Endometrial microvascular endothelial cells (primary cell): ENCODE results near the gene SECTM1. TPM values are rescaled to one million over a fixed set of nuclear protein-coding genes. Genes with fewer than 3 reads are reported as not detected.

Source experiments
- in situ Hi-C: cut with HindIII; loops from 2 replicates; pipeline ENCODE4 v1.10.0; 2017; ENCODE audit warnings: low sequenced_read_pairs, low pct_unique_long_range_greater_than_20kb; ENCODE audit errors: inconsistent ontology term
- total RNA-seq: library from RNA; depleted of rRNA; stranded (reverse); fragments of >200 nt; gene quantifications from one replicate; pipeline ENCODE4 v1.2.3, GENCODE V29; 2015; ENCODE audit errors: inconsistent ontology term

Gene SECTM1
- total RNA-seq, 1 donor from 2014 or later, result 8.0 TPM

DNA sequence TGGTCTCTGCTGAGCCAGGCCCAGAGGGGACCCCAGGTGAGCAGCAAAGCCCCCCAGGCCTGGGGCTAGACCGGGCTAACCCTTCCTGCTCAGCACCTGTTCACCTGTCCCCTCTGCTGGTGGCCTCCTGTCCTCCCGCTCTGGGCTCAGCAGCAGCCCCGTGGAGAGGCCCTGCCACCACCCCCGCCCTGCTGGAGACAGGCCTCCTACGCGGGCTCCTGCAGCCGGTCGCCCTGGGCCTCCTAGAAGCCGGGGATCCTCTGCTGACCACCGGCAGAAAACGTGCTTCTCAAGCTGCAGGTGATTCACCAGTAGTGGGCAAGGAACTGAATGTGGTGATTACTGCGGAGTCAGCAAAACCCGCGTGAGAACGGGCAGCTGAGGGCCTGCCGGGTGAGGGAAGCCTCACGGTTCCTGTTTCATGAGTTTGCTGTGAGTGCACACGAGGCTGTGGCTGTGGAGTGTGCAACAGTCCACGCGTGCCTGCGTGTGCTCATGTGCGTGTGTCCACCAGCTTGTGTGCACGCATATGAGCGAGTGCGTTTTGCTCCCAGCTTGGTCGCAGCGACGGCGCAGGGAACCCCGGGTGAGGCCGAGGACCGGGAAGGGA lies 792 bp downstream of the SECTM1 start:
- in situ Hi-C loops, result loop anchor here (25.0 kb wide), 2 partner anchors 105 to 205 kb away; no protein-coding TSS in a partner anchor

GRCh38 chr17:82331345-82331939 lies 2.1 kb downstream of the SECTM1 start:
- in situ Hi-C loops, result loop anchor here (25.0 kb wide), 2 partner anchors 106 to 206 kb away; no protein-coding TSS in a partner anchor

DNA sequence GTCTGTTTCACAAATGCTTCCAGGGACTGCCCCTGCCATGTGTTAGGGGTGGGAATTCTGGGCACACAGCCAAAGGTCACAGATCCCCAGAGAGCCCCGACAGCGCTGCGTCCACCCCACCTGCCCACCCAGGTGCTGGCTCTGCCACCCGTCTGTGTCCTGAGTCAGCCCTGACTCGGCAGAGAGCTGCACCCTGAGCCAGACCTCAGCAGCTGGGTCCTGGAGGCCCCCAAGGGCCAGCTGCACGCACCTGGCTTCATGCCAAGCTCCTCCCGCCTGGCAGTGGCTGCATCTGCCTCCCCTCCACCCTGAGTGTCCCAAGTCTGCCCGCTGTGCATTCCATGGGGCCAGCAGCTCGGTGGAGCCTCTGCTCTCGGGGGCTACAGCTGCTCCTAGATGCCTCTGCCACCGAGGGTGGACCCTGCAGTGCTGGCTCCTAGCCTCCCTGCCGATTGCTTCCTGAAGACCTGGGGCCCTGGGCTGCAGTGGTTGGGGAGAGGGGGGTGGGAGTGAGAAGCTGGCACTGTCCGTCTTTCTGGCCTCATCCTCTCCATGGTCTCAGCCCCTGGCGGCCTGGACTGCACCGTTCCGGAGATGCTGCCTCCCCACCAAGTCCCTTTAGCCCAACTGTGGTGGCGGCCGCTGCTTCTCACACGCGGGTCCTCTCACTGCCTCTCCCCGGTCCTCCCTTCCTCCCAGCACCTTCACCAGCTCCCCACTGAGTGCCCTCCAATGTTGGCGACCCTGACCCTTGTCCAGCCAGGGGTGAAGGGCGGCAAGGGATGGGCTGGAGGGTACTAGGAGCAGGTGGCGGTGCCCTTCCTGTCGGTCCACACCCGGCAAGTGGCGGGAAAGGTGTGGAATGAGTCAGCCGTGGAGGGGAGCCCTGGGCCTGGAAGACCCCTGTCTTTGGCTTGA lies 3.0 kb downstream of the SECTM1 start:
- in situ Hi-C loops, result loop anchor here (25.0 kb wide), 2 partner anchors 107 to 207 kb away; no protein-coding TSS in a partner anchor

DNA sequence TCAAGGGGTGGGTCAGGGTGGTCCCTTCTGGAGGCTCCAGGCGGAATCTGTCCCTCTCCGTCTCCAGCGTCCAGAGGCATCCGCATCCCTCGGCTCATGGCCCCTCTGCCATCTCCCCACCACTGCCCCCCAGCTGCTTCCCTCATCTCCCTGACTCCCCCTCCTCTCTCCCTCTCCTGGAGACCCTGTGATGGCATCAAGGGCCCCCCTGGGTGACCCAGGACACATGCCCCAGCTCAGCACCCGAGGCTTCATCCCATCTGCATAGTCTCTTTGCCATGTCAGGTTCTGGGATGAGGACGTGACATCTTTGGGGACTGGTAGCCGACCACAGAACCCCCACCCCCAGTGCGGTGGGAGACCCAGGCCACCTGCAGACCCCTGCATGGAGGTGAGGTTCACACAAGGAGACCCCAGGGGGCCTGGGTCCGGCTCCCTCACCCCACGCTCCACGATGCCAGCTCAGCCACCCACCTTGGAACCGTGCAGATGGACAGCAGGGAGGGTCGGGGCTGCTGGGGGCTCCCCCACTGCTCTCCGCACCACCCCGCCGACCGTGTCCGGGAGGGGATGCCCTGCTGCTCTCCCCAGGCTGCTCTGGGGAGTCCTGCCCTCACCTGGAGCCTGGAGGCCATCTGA lies 3.8 kb downstream of the SECTM1 start:
- in situ Hi-C loops, result loop anchor here (25.0 kb wide), 2 partner anchors 107 to 207 kb away; no protein-coding TSS in a partner anchor

GRCh38 chr17:82328994-82329507 lies 4.5 kb downstream of the SECTM1 start:
- in situ Hi-C loops, result loop anchor here (25.0 kb wide), 2 partner anchors 108 to 208 kb away; no protein-coding TSS in a partner anchor

GRCh38 chr17:82328141-82328993 lies 5.2 kb downstream of the SECTM1 start:
- in situ Hi-C loops, result loop anchor here (25.0 kb wide), 2 partner anchors 109 to 209 kb away; no protein-coding TSS in a partner anchor

- in situ Hi-C loops, result loop anchor here (25.0 kb wide), 2 partner anchors 110 to 210 kb away; no protein-coding TSS in a partner anchor
Observed at GRCh38 chr17:82327757-82328140, 5.8 kb downstream of the SECTM1 start.

GRCh38 chr17:82327289-82327688 lies 6.3 kb downstream of the SECTM1 start:
- in situ Hi-C loops, result loop anchor here (25.0 kb wide), 2 partner anchors 110 to 210 kb away; no protein-coding TSS in a partner anchor

GRCh38 chr17:82325286-82326180 lies 8.0 kb downstream of the SECTM1 start:
- in situ Hi-C loops, result loop anchor here (25.0 kb wide), 2 partner anchors 112 to 212 kb away; no protein-coding TSS in a partner anchor

- in situ Hi-C loops, result loop anchor here (25.0 kb wide), 2 partner anchors 113 to 213 kb away; no protein-coding TSS in a partner anchor
Observed at GRCh38 chr17:82324566-82325285, 8.8 kb downstream of the SECTM1 start.

- in situ Hi-C loops, result no loop called here
Observed at GRCh38 chr17:82323514-82324234, 9.9 kb downstream of the SECTM1 start.

GRCh38 chr17:82322526-82323453 lies 10.8 kb downstream of the SECTM1 start:
- in situ Hi-C loops, result no loop called here

DNA sequence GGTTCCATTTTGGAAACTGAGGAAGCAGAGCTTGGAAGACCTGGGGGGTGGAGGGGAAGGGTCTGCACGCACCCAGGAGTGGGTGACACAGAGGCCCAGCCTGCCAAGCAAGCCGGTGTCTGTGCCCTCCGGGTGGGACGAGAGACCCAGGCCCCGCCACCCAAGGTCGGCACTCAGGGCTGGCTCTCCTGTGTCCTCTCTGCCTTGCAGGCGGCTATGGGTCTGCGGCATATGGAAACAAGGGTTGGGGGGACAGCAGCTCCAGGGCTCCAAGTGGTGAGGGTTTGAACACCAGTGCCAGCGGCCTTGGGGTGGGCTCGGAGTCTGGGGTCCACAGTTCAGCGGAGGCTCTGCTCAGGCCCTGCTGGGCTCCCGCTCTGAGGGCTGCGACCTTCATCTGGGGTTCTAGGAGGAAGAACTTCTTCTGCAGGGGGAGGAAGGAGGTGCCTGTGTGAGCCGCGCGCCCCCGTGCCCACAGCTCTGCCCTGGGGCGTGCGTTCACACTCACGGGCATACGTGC lies 11.6 kb downstream of the SECTM1 start:
- in situ Hi-C loops, result no loop called here
